ENCODE measurements around the gene VPS37B.
A peak's percentile ranks its signal among the peaks of the same experiment; 100 is the strongest.

The VPS37B gene

DNA sequence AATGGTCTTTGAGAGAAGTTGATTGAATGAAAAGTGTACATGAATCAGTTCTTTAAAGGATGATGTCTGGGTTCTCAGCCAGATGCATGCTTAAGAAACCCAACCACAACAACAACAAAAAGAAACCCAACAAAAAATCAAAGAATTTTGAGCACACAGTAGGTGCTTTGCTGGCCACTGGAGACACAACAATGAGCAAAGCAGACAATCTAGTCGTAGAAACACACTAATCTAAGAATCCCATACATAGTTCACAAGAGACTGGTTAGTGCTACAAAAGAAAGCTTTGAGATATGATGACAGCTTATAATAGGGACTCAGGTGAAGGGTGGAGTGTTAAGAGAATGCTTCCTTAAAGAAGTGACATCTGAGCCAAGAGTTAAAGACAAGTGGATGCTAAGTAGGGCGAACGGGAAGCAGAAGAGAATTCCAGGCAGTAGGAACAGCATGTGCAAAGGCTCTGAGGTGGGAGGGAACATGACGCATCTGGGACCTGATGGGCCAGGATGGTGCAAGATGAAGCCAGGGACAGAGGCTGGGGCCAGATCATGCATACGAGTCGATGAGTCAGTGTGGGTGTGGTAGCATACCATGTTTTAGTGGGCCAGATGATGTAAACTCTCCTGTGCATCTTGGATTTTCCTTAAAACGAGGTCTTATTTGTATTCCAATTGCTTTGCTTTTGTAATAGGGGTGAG, 65.3 kb downstream of the VPS37B start (continued):
- peak; percentile 67; the same call in 1 of the 2 replicates for TF ChIP-seq KLF10 (tag by site-specific recombination; IDR thresholded peaks at IDR 0.05)
- TF ChIP-seq, protein P1, sequence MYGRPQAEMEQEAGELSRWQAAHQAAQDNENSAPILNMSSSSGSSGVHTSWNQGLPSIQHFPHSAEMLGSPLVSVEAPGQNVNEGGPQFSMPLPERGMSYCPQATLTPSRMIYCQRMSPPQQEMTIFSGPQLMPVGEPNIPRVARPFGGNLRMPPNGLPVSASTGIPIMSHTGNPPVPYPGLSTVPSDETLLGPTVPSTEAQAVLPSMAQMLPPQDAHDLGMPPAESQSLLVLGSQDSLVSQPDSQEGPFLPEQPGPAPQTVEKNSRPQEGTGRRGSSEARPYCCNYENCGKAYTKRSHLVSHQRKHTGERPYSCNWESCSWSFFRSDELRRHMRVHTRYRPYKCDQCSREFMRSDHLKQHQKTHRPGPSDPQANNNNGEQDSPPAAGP (tag by site-specific recombination; IDR thresholded peaks at IDR 0.05) = peak; percentile 65; the same call in 1 of the 2 replicates
- no peak for TF ChIP-seq ZNF416 (tag by site-specific recombination; IDR thresholded peaks at IDR 0.05)
- TF ChIP-seq ZNF660 (tag by site-specific recombination; IDR thresholded peaks at IDR 0.05) = 0 out of 2 replicates have a peak, but pooled peaks have one; percentile 47
- TF ChIP-seq ZNF214 (tag by site-specific recombination; IDR thresholded peaks at IDR 0.05; ENCODE audit: borderline replicate concordance) = no peak
- TF ChIP-seq ZNF600 (tag by site-specific recombination; IDR thresholded peaks at IDR 0.05) = peak; percentile 94
- no peak for TF ChIP-seq ZNF654 (tag by site-specific recombination; IDR thresholded peaks at IDR 0.05; ENCODE audit: low read depth)
- TF ChIP-seq ZNF610 (tag by site-specific recombination; IDR thresholded peaks at IDR 0.05; ENCODE audit: borderline replicate concordance) = no peak
- peak; percentile 47; the same call in 1 of the 2 replicates for TF ChIP-seq ZFP69B (tag by site-specific recombination; IDR thresholded peaks at IDR 0.05)
- TF ChIP-seq, protein P2, sequence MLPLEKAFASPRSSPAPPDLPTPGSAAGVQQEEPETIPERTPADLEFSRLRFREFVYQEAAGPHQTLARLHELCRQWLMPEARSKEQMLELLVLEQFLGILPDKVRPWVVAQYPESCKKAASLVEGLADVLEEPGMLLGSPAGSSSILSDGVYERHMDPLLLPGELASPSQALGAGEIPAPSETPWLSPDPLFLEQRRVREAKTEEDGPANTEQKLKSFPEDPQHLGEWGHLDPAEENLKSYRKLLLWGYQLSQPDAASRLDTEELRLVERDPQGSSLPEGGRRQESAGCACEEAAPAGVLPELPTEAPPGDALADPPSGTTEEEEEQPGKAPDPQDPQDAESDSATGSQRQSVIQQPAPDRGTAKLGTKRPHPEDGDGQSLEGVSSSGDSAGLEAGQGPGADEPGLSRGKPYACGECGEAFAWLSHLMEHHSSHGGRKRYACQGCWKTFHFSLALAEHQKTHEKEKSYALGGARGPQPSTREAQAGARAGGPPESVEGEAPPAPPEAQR (tag by site-specific recombination; IDR thresholded peaks at IDR 0.05) = no peak
- TF ChIP-seq ZBTB20 (tag by site-specific recombination; IDR thresholded peaks at IDR 0.05) = 0 out of 2 replicates have a peak, but pooled peaks have one; percentile 22
- TF ChIP-seq ZNF19 (tag by site-specific recombination; IDR thresholded peaks at IDR 0.05; ENCODE audit: low read depth) = no peak
- peak; percentile 43; the same call in 1 of the 2 replicates for TF ChIP-seq ZNF639 (tag by site-specific recombination; IDR thresholded peaks at IDR 0.05)
- no peak for TF ChIP-seq ZNF202 (tag by site-specific recombination; IDR thresholded peaks at IDR 0.05; ENCODE audit: borderline replicate concordance)
- TF ChIP-seq ZNF621 (tag by site-specific recombination; IDR thresholded peaks at IDR 0.05) = no peak
- peak; percentile 53; the same call in 1 of the 2 replicates for TF ChIP-seq SCRT2 (tag by site-specific recombination; IDR thresholded peaks at IDR 0.05)
- 0 out of 2 replicates have a peak, but pooled peaks have one; percentile 31 for TF ChIP-seq ZNF398 (tag by site-specific recombination; IDR thresholded peaks at IDR 0.05)
- TF ChIP-seq ZNF148 (tag by site-specific recombination; IDR thresholded peaks at IDR 0.05; ENCODE audit: borderline replicate concordance) = peak; percentile 17; the same call in 1 of the 2 replicates
- TF ChIP-seq BCL11B (tag by site-specific recombination; IDR thresholded peaks at IDR 0.05; ENCODE audit: low read depth) = no peak
- TF ChIP-seq ZNF114 (tag by site-specific recombination; IDR thresholded peaks at IDR 0.05) = no peak
- TF ChIP-seq MYNN (tag by site-specific recombination; IDR thresholded peaks at IDR 0.05; ENCODE audit: borderline replicate concordance) = no peak
- TF ChIP-seq REPIN1 (tag by site-specific recombination; IDR thresholded peaks at IDR 0.05; ENCODE audit: low read depth) = no peak
- TF ChIP-seq ZNF701 (tag by site-specific recombination; IDR thresholded peaks at IDR 0.05) = no peak
- TF ChIP-seq ZNF629 (tag by site-specific recombination; IDR thresholded peaks at IDR 0.05) = peak; percentile 65
- TF ChIP-seq KLF8 (tag by site-specific recombination; IDR thresholded peaks at IDR 0.05) = peak; percentile 60
- TF ChIP-seq ZNF366 (tag by site-specific recombination; conservative IDR thresholded peaks at IDR 0.05) = peak; percentile 41; the same call in 1 of the 2 replicates
- no peak for TF ChIP-seq ZNF112 (tag by site-specific recombination; IDR thresholded peaks at IDR 0.05)
- TF ChIP-seq, protein P3, sequence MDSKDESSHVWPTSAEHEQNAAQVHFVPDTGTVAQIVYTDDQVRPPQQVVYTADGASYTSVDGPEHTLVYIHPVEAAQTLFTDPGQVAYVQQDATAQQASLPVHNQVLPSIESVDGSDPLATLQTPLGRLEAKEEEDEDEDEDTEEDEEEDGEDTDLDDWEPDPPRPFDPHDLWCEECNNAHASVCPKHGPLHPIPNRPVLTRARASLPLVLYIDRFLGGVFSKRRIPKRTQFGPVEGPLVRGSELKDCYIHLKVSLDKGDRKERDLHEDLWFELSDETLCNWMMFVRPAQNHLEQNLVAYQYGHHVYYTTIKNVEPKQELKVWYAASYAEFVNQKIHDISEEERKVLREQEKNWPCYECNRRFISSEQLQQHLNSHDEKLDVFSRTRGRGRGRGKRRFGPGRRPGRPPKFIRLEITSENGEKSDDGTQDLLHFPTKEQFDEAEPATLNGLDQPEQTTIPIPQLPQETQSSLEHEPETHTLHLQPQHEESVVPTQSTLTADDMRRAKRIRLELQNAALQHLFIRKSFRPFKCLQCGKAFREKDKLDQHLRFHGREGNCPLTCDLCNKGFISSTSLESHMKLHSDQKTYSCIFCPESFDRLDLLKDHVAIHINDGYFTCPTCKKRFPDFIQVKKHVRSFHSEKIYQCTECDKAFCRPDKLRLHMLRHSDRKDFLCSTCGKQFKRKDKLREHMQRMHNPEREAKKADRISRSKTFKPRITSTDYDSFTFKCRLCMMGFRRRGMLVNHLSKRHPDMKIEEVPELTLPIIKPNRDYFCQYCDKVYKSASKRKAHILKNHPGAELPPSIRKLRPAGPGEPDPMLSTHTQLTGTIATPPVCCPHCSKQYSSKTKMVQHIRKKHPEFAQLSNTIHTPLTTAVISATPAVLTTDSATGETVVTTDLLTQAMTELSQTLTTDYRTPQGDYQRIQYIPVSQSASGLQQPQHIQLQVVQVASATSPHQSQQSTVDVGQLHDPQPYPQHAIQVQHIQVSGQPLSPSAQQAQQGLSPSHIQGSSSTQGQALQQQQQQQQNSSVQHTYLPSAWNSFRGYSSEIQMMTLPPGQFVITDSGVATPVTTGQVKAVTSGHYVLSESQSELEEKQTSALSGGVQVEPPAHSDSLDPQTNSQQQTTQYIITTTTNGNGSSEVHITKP (tag by site-specific recombination; IDR thresholded peaks at IDR 0.05) = peak; percentile 50

Measured in HEK293 (cell line).